HepG2 (cell line): ENCODE data around the gene INTS1. TPM values are rescaled to one million over a fixed set of nuclear protein-coding genes. Genes with fewer than 3 reads are reported as not detected.
A peak's percentile ranks its signal among the peaks of the same experiment; 100 is the strongest.

ENCODE experiments used
- ATRX ChIP-seq: sonication (generic); formaldehyde crosslinking; IDR thresholded peaks from 2 replicates; pipeline ENCODE4 v1.4.0; 2020; ENCODE audit warnings: missing genetic modification reagents, borderline replicate concordance
- BCL6 ChIP-seq: IDR thresholded peaks from 2 replicates; pipeline ENCODE4 v1.6.1; 2016; ENCODE audit warnings: missing genetic modification reagents, missing compliant biosample characterization
- CHD2 ChIP-seq: IDR thresholded peaks from 2 replicates; pipeline ENCODE4 v1.6.1; 2011; ENCODE audit warnings: low read depth, low read length, improper control_type of control experiment
- DR1 ChIP-seq: sonication (generic); formaldehyde crosslinking; IDR thresholded peaks from 2 replicates; pipeline ENCODE4 v1.8.0; 2021; ENCODE audit warnings: mild to moderate bottlenecking, missing genetic modification reagents, inconsistent platforms
- ELF4 ChIP-seq: sonication (generic); formaldehyde crosslinking; IDR thresholded peaks from 2 replicates; pipeline ENCODE4 v1.5.0; 2020; ENCODE audit warnings: missing genetic modification reagents, mild to moderate bottlenecking, moderate library complexity, borderline replicate concordance
- GPBP1L1 ChIP-seq: sonication (generic); formaldehyde crosslinking; IDR thresholded peaks from 2 replicates; pipeline ENCODE4 v1.5.0; 2020; ENCODE audit warnings: mild to moderate bottlenecking, missing genetic modification reagents
- ISX ChIP-seq: sonication (generic); formaldehyde crosslinking; conservative IDR thresholded peaks from 2 replicates; pipeline ENCODE4 v1.5.0; 2020; ENCODE audit warnings: missing genetic modification reagents
- KLF15 ChIP-seq: sonication (generic); formaldehyde crosslinking; IDR thresholded peaks from 2 replicates; pipeline ENCODE4 v1.8.1; 2023; ENCODE audit warnings: borderline replicate concordance, mild to moderate bottlenecking, inconsistent platforms, missing genetic modification reagents, mixed read lengths
- MATR3 ChIP-seq: sonication (generic); formaldehyde crosslinking; IDR thresholded peaks from 2 replicates; pipeline ENCODE4 v1.4.0; 2020; ENCODE audit warnings: missing genetic modification reagents
- MXD3 ChIP-seq: IDR thresholded peaks from 2 replicates; pipeline ENCODE4 v1.6.1; 2016; ENCODE audit warnings: mild to moderate bottlenecking, missing biosample characterization, missing genetic modification reagents
- NCOA1 ChIP-seq: sonication (generic); formaldehyde crosslinking; IDR thresholded peaks from 2 replicates; pipeline ENCODE4 v1.9.0; 2021; ENCODE audit warnings: missing genetic modification reagents
- PCBP1 ChIP-seq: fragments of 200-400 bp; formaldehyde crosslinking; IDR thresholded peaks from 2 replicates; pipeline ENCODE4 v1.6.1; 2017; ENCODE audit warnings: mild to moderate bottlenecking, low read depth, low read length, borderline replicate concordance
- PITX1 ChIP-seq: sonication (generic); formaldehyde crosslinking; IDR thresholded peaks from 2 replicates; pipeline ENCODE4 v1.5.1; 2020; ENCODE audit warnings: mild to moderate bottlenecking, missing genetic modification reagents
- RNF2 ChIP-seq: fragments of 450-650 bp; conservative IDR thresholded peaks from 2 replicates; pipeline ENCODE4 v1.6.1; 2016; ENCODE audit warnings: low read depth
- SAP130 ChIP-seq: IDR thresholded peaks from 2 replicates; pipeline ENCODE4 v1.6.1; 2016; ENCODE audit warnings: low read depth
- TGIF2 ChIP-seq: IDR thresholded peaks from 2 replicates; pipeline ENCODE4 v1.6.1; 2016; ENCODE audit warnings: control low read depth, missing compliant biosample characterization
- ZEB1 ChIP-seq: IDR thresholded peaks from 2 replicates; pipeline ENCODE4 v1.6.1; 2012; ENCODE audit warnings: mild to moderate bottlenecking, low read depth, inconsistent platforms; ENCODE audit not compliant: insufficient replicate concordance
- ZNF121 ChIP-seq: sonication (generic); formaldehyde crosslinking; IDR thresholded peaks from 2 replicates; pipeline ENCODE4 v1.5.0; 2020; ENCODE audit warnings: mild to moderate bottlenecking, missing genetic modification reagents
- ZNF136 ChIP-seq: sonication (generic); formaldehyde crosslinking; IDR thresholded peaks from 2 replicates; pipeline ENCODE4 v1.8.1; 2022; ENCODE audit warnings: low read depth, mild to moderate bottlenecking, moderate library complexity, missing genetic modification reagents
- ZNF263 ChIP-seq: sonication (generic); formaldehyde crosslinking; IDR thresholded peaks from 2 replicates; pipeline ENCODE4 v1.4.0; 2020; ENCODE audit warnings: missing genetic modification reagents
- ZNF329 ChIP-seq: sonication (generic); formaldehyde crosslinking; IDR thresholded peaks from 2 replicates; pipeline ENCODE4 v1.9.0; 2021; ENCODE audit warnings: low read depth, mild to moderate bottlenecking, missing genetic modification reagents
- ZNF383 ChIP-seq: sonication (generic); formaldehyde crosslinking; IDR thresholded peaks from 2 replicates; pipeline ENCODE4 v1.4.0; 2020; ENCODE audit warnings: missing genetic modification reagents, mild to moderate bottlenecking, borderline replicate concordance
- ZNF550 ChIP-seq: sonication (generic); formaldehyde crosslinking; IDR thresholded peaks from 2 replicates; pipeline ENCODE4 v1.4.0; 2020; ENCODE audit warnings: mild to moderate bottlenecking, missing genetic modification reagents, borderline replicate concordance
- ZNF580 ChIP-seq: IDR thresholded peaks from 2 replicates; pipeline ENCODE4 v1.6.1; 2016; ENCODE audit warnings: low read depth, borderline replicate concordance
- polyA plus RNA-seq, 8 experiments: library from polyadenylated mRNA; depleted of rRNA in 3 of 8; stranded (reverse) in 7 of 8; unstranded in 1 of 8; fragments of >200 nt; fragmentation: Illumina TruSeq in 4 of 8; extraction: Trizol in 4 of 8; gene quantifications; 2 replicates each; pipeline versions ENCODE4 v1.2.1 to v1.2.3, GENCODE V29; 2011 to 2016; ENCODE audit warnings: low read depth in 4 of 8, missing spikeins in 1 of 8, mixed read lengths in 1 of 8; ENCODE audit not compliant: insufficient read depth in 1 of 8
- total RNA-seq, 5 experiments: library from RNA; depleted of rRNA; stranded (reverse); fragments of >200 nt; fragmentation: Illumina TruSeq; extraction: Trizol; gene quantifications; 2 replicates each; pipeline ENCODE4 v1.2.3, GENCODE V29; 2016; ENCODE audit warnings: low read depth in 1 of 5
- TF ChIP-seq, protein P1 (sequence below): sonication (generic); formaldehyde crosslinking; IDR thresholded peaks from 2 replicates; pipeline ENCODE4 v1.8.1; 2023; ENCODE audit warnings: mild to moderate bottlenecking, moderate library complexity, missing genetic modification reagents
- TF ChIP-seq, protein P2 (sequence below): sonication (generic); formaldehyde crosslinking; IDR thresholded peaks from 2 replicates; pipeline ENCODE4 v1.8.0; 2023; ENCODE audit warnings: mild to moderate bottlenecking, missing genetic modification reagents
- TF ChIP-seq, protein P3 (sequence below): sonication (generic); formaldehyde crosslinking; IDR thresholded peaks from 2 replicates; pipeline ENCODE4 v1.4.0; 2020; ENCODE audit warnings: missing genetic modification reagents

INTS1 gene
- total and polyA plus RNA-seq, 2 of the 13 experiments (the other 11 are each of a cell fraction or from before 2014, with no cell fraction given): 13.7 to 29.0 TPM

DNA sequence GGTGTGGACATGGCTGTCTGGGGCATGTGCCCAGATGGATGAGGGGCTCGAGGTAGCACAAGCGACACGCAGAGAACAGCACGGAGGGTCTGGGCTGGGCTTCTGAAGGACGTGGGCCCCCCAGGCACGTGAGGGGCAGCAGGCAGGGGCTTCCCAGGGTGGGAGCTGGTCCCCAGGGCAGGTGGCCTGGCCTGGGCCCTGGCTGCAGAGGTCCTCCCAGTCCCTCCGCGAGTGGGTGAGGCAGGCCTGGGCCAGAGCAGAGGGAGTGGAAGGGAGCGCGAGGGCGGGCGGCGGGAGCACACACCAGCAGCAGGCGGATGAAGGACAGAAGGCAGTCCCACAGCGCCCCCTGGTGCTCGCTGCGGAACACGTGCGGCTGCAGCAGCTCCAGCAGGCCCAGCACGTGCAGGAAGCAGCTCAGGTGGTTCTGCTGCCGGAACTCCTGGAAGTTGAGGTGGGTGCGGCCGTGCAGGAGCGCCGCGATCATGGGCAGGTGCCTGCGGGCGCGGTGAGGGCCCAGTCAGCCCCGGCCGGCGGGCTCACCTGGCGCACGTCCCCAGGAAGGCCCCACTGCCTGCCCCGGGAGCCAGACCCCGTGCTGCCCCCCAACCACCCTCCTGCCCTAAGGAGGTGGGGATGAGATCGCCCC lies 30.2 kb downstream of the INTS1 start (continued):
- TF ChIP-seq, protein P1, sequence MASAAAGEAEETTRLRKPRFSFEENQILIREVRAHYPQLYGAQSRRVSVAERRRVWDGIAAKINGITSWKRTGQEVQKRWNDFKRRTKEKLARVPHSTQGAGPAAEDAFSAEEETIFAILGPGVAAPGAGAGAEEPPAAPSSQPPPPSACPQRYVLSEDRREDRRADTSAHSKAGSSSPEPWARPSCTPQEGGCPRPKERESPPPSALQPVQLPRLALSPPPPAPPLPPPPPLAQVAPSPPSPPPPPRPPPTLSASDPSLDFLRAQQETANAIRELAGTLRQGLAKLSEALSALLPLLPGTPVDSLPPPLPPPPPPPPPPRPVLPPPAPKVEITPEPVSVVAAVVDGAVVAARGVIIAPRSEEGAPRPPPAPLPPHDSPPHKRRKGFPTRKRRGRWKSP: no peak
- TF ChIP-seq PCBP1 (no peak), KLF15 (no peak), ZNF263 (CRISPR knock-in tag) (peak; percentile 99), NCOA1 (CRISPR knock-in tag) (no peak), ZNF550 (CRISPR knock-in tag) (no peak), ISX (CRISPR knock-in tag) (no peak), ELF4 (no peak), ZNF329 (CRISPR knock-in tag) (peak; percentile 77), CHD2 (no peak), ZEB1 (no peak), ZNF580 (CRISPR knock-in tag) (no peak), ZNF136 (CRISPR knock-in tag) (no peak), DR1 (CRISPR knock-in tag) (no peak), BCL6 (no peak), MXD3 (CRISPR knock-in tag) (peak; percentile 41; the same call in 1 of the 2 replicates), RNF2 (no peak), ATRX (CRISPR knock-in tag) (no peak), TGIF2 (CRISPR knock-in tag) (no peak), ZNF121 (CRISPR knock-in tag) (no peak), GPBP1L1 (CRISPR knock-in tag) (no peak), MATR3 (CRISPR knock-in tag) (no peak), ZNF383 (no peak), SAP130 (CRISPR knock-in tag) (peak; percentile 44; the same call in 1 of the 2 replicates), PITX1 (CRISPR knock-in tag) (no peak)
- TF ChIP-seq, protein P2, sequence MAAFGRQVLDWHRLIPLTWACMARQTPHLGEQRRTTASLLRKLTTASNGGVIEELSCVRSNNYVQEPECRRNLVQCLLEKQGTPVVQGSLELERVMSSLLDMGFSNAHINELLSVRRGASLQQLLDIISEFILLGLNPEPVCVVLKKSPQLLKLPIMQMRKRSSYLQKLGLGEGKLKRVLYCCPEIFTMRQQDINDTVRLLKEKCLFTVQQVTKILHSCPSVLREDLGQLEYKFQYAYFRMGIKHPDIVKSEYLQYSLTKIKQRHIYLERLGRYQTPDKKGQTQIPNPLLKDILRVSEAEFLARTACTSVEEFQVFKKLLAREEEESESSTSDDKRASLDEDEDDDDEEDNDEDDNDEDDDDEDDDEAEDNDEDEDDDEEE (CRISPR knock-in tag): 0 out of 2 replicates have a peak, but pooled peaks have one; percentile 44
- TF ChIP-seq, protein P3, sequence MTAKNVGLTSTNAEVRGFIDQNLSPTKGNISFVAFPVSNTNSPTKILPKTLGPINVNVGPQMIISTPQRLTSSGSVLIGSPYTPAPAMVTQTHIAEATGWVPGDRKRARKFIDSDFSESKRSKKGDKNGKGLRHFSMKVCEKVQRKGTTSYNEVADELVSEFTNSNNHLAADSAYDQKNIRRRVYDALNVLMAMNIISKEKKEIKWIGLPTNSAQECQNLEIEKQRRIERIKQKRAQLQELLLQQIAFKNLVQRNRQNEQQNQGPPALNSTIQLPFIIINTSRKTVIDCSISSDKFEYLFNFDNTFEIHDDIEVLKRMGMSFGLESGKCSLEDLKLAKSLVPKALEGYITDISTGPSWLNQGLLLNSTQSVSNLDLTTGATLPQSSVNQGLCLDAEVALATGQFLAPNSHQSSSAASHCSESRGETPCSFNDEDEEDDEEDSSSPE (CRISPR knock-in tag): peak; percentile 53; the same call in 1 of the 2 replicates
